CD1c-positive myeloid dendritic cell (primary cell): ENCODE data around the gene IFIT1.
A peak's percentile ranks its signal among the peaks of the same experiment; 100 is the strongest.
"Not testable (repeated sequence)": the region's sequence is repeated elsewhere in the genome, so short reads cannot be mapped to it uniquely, and the experiment has no call there.

ENCODE experiments used
- DNase-seq: peaks from one replicate; pipeline ENCODE4 v3.0.0-alpha.2; 2016; ENCODE audit errors: extremely low spot score

IFIT1 gene

GRCh38 chr10:89399956-89400355 is 7.5 kb downstream of the IFIT1 start:
- no peak for DNase-seq

- no peak for DNase-seq
Measured at GRCh38 chr10:89403043-89403442, 10.6 kb downstream of the IFIT1 start.

GRCh38 chr10:89404104-89405047 is 12.0 kb downstream of the IFIT1 start:
- no peak for DNase-seq

- not testable (repeated sequence) for DNase-seq
Measured at GRCh38 chr10:89406178-89406577, 13.8 kb downstream of the IFIT1 start.

GRCh38 chr10:89407792-89408191 is 15.4 kb downstream of the IFIT1 start:
- not testable (repeated sequence) for DNase-seq

GRCh38 chr10:89409282-89409681 is 16.9 kb downstream of the IFIT1 start:
- not testable (repeated sequence) for DNase-seq

GRCh38 chr10:89410551-89410950 is 18.1 kb downstream of the IFIT1 start:
- DNase-seq: not testable (repeated sequence)

GRCh38 chr10:89411135-89411534 is 18.7 kb downstream of the IFIT1 start:
- not testable (repeated sequence) for DNase-seq

GRCh38 chr10:89412276-89412675 is 19.9 kb downstream of the IFIT1 start:
- peak; percentile 17 for DNase-seq

- DNase-seq: no peak
Measured at GRCh38 chr10:89413398-89413912, 21.0 kb downstream of the IFIT1 start.

- peak; percentile 78 for DNase-seq
Measured at GRCh38 chr10:89414146-89414878, 21.9 kb downstream of the IFIT1 start, which contains the start of gene IFIT5. TSS of gene IFIT5 (plus strand) at chr10:89414568. CDS start at chr10:89414799, 231 bp downstream.

GRCh38 chr10:89414879-89415821 is 22.7 kb downstream of the IFIT1 start:
- peak; percentile 46 for DNase-seq

- DNase-seq: no peak
Measured at GRCh38 chr10:89416465-89416864, 24.0 kb downstream of the IFIT1 start.

- DNase-seq: no peak
Measured at GRCh38 chr10:89419548-89419947, 27.1 kb downstream of the IFIT1 start.

GRCh38 chr10:89421018-89421476 is 28.6 kb downstream of the IFIT1 start:
- no peak for DNase-seq

- no peak for DNase-seq
Measured at GRCh38 chr10:89425000-89425399, 32.6 kb downstream of the IFIT1 start.

GRCh38 chr10:89426230-89426868 is 33.9 kb downstream of the IFIT1 start:
- DNase-seq: peak; percentile 51

GRCh38 chr10:89427629-89428028 is 35.2 kb downstream of the IFIT1 start:
- DNase-seq: no peak

GRCh38 chr10:89428877-89429276 is 36.5 kb downstream of the IFIT1 start:
- DNase-seq: no peak

GRCh38 chr10:89431977-89432376 is 39.6 kb downstream of the IFIT1 start:
- no peak for DNase-seq

- no peak for DNase-seq
Measured at GRCh38 chr10:89438525-89438924, 46.1 kb downstream of the IFIT1 start.
